Natural killer cell (primary cell): ENCODE data around the gene NOP56. TPM values are rescaled to one million over a fixed set of nuclear protein-coding genes. Genes with fewer than 3 reads are reported as not detected.

Experiments
- ATAC-seq, 3 donors: fragments of 150-1000 bp in 2 of 3; fragments of 200-7000 bp in 1 of 3; cut with Tn5 transposase; 1 replicate in 1 of 3; 2 replicates in 2 of 3; pipeline ENCODE4 v1.10.0; 2021; ENCODE audit warnings: mild to moderate bottlenecking in 2 of 3, moderate library complexity in 2 of 3
- DNase-seq, 2 donors: peaks; one replicate each; pipeline versions ENCODE4 v3.0.0 to v3.0.0-alpha.2; 2013 to 2021; ENCODE audit warnings: mixed read lengths in 1 of 2
- H3K27ac ChIP-seq: one replicate; pipeline ENCODE4 v1.5.1; 2013; ENCODE audit warnings: mild to moderate bottlenecking, low read length
- H3K27me3 ChIP-seq: one replicate; pipeline ENCODE4 v1.6.1; 2013; ENCODE audit warnings: low read length; ENCODE audit not compliant: control insufficient read depth, insufficient read depth
- H3K36me3 ChIP-seq: one replicate; pipeline ENCODE4 v1.6.1; 2013; ENCODE audit warnings: low read length; ENCODE audit not compliant: control insufficient read depth, insufficient read depth
- H3K4me1 ChIP-seq: one replicate; pipeline ENCODE4 v1.6.1; 2013; ENCODE audit warnings: low read length; ENCODE audit not compliant: control insufficient read depth, insufficient read depth
- H3K4me3 ChIP-seq: one replicate; pipeline ENCODE4 v1.5.1; 2013; ENCODE audit warnings: low read length
- H3K9me3 ChIP-seq: one replicate; pipeline ENCODE4 v1.6.1; 2013; ENCODE audit warnings: low read length; ENCODE audit not compliant: control insufficient read depth, insufficient read depth
- H3K27ac Mint-ChIP-seq, 2 donors: one replicate each; pipeline ENCODE4 v1.8.0; 2022; ENCODE audit warnings: mild to moderate bottlenecking in 2 of 2, mixed read lengths in 2 of 2, moderate library complexity in 1 of 2
- H3K27me3 Mint-ChIP-seq, 2 donors: one replicate each; pipeline ENCODE4 v1.8.0; 2022; ENCODE audit warnings: low read depth in 2 of 2, mixed read lengths in 2 of 2
- H3K36me3 Mint-ChIP-seq: one replicate; pipeline ENCODE4 v1.8.0; 2022; ENCODE audit warnings: mixed read lengths
- H3K4me1 Mint-ChIP-seq, 2 donors: one replicate each; pipeline ENCODE4 v1.8.0; 2022; ENCODE audit warnings: mixed read lengths in 2 of 2
- H3K4me3 Mint-ChIP-seq: one replicate; pipeline ENCODE4 v1.8.0; 2022; ENCODE audit warnings: mild to moderate bottlenecking, moderate library complexity, mixed read lengths
- H3K9me3 Mint-ChIP-seq, 2 donors: one replicate each; pipeline ENCODE4 v1.8.0; 2022; ENCODE audit warnings: mixed read lengths in 2 of 2
- CTCF ChIP-seq: fragments of 200-600 bp; IDR thresholded peaks from one replicate; pipeline ENCODE4 v1.8.0; 2022; ENCODE audit warnings: antibody characterized with exemption
- WGBS: methylation state at CpG from one replicate; pipeline ENCODE4 v1.1.7; 2013; ENCODE audit warnings: missing lambda C conversion rate; ENCODE audit not compliant: insufficient coverage; 5-methylcytosine and 5-hydroxymethylcytosine counted together
- intact Hi-C: fragments of 100-400 bp; cut with micrococcal nuclease; formaldehyde crosslinking; loops from one replicate; pipeline ENCODE4 v1.14.2; 2022
- total RNA-seq, 4 donors: library from RNA; stranded (reverse); fragments of 120-200 nt in 1 of 4; gene quantifications; one replicate each; pipeline versions ENCODE4 v1.2.3 to v1.2.4, GENCODE V29; 2013 to 2022

Gene NOP56
- total RNA-seq, 3 donors from 2014 or later (not counting 1 experiment from before 2014, with no cell fraction given), result 169 to 216 (median 214) TPM

- H3K36me3 Mint-ChIP-seq, result peaks cover 27% of the 10 kb centered on the region
- no peaks in the 10 kb centered on the region for H3K9me3 ChIP-seq
- peaks cover 72% of the 10 kb centered on the region for H3K36me3 ChIP-seq
- intact Hi-C loops, result no loop called here
- no peak overlapping the region for H3K27ac ChIP-seq
- H3K4me1 Mint-ChIP-seq, result peaks cover 27 to 36% of the 10 kb centered on the region in 2 donors
- no peaks in the 10 kb centered on the region for H3K27me3 Mint-ChIP-seq
- TF ChIP-seq CTCF, result no peak
- no peak overlapping the region for H3K4me3 ChIP-seq
- WGBS, result 92% methylated on average over 10 of the region's 10 CpGs
- DNase-seq (no peak), ATAC-seq (no peak)
- H3K4me1 ChIP-seq, result peaks cover 12% of the 10 kb centered on the region
- no peak overlapping the region for H3K4me3 Mint-ChIP-seq
- no peaks in the 10 kb centered on the region for H3K9me3 Mint-ChIP-seq
- no peaks in the 10 kb centered on the region for H3K27me3 ChIP-seq
- H3K27ac Mint-ChIP-seq, result no peak overlapping the region
These were observed 7.1 kb downstream of the NOP56 start for GRCh38 chr20:2659547-2659946.

- peak overlapping the region; percentile 91 to 98 for H3K27ac Mint-ChIP-seq
- ATAC-seq (no peak), DNase-seq (no peak)
- peaks cover 34% of the 10 kb centered on the region for H3K36me3 ChIP-seq
- H3K27me3 Mint-ChIP-seq, result peaks cover 0 to 3% of the 10 kb centered on the region in 2 donors
- TF ChIP-seq CTCF, result no peak
- intact Hi-C loops, result loop anchor here (5.0 kb wide), 1 partner anchor 156 kb away; the partner anchor contains the start of gene ZNF343
- H3K4me3 ChIP-seq, result peak overlapping the region; percentile 55
- peak overlapping the region; percentile 96 for H3K27ac ChIP-seq
- WGBS, result 7% methylated on average over 10 of the region's 13 CpGs
- H3K4me1 ChIP-seq, result peaks cover 12% of the 10 kb centered on the region
- H3K36me3 Mint-ChIP-seq, result peaks cover 16% of the 10 kb centered on the region
- H3K27me3 ChIP-seq, result no peaks in the 10 kb centered on the region
- peak overlapping the region; percentile 99 for H3K4me3 Mint-ChIP-seq
- no peaks in the 10 kb centered on the region for H3K9me3 Mint-ChIP-seq
- no peaks in the 10 kb centered on the region for H3K9me3 ChIP-seq
- peaks cover 16 to 31% of the 10 kb centered on the region in 2 donors for H3K4me1 Mint-ChIP-seq
These were observed 11.0 kb downstream of the NOP56 start for GRCh38 chr20:2663364-2663886.

- ATAC-seq (peak; percentile 96 to 97 (median 97)), DNase-seq (peak; percentile 90 to 95)
- Histone ChIP-seq H3K9me3 (no peaks in the 10 kb centered on the region), H3K27me3 (no peaks in the 10 kb centered on the region), H3K4me3 (peak within 1 kb of the TSS; percentile 55), H3K4me1 (peaks cover 12% of the 10 kb centered on the region), H3K36me3 (peaks cover 27% of the 10 kb centered on the region), H3K27ac (peak within 1 kb of the TSS; percentile 96)
- H3K27me3 Mint-ChIP-seq, result peaks cover 0 to 6% of the 10 kb centered on the region in 2 donors
- H3K4me1 Mint-ChIP-seq, result peaks cover 16 to 24% of the 10 kb centered on the region in 2 donors
- H3K27ac Mint-ChIP-seq, result peak within 1 kb of the TSS; percentile 91 to 98
- H3K4me3 Mint-ChIP-seq, result peak within 1 kb of the TSS; percentile 99
- no peaks in the 10 kb centered on the region for H3K9me3 Mint-ChIP-seq
- 8% methylated on average over 49 of the region's 49 CpGs for WGBS
- peaks cover 10% of the 10 kb centered on the region for H3K36me3 Mint-ChIP-seq
- TF ChIP-seq CTCF, result no peak
- intact Hi-C loops, result loop anchor here (1.0 to 5.0 kb wide), 3 partner anchors 12 to 157 kb away; partner anchors contain the start of genes NOP56 and ZNF343
These were observed 11.7 kb downstream of the NOP56 start, which contains the start of gene IDH3B for GRCh38 chr20:2663887-2664719. Gene IDH3B (minus strand): TSS chr20:2664216. CDS start chr20:2664188, 28 bp downstream.
